ENCODE data around the gene ETV3. TPM values are rescaled to one million over a fixed set of nuclear protein-coding genes. Genes with fewer than 3 reads are reported as not detected.

The ETV3 gene
- total and polyA plus RNA-seq, 2 donors from 2014 or later = 3.5 to 24.8 TPM

DNA sequence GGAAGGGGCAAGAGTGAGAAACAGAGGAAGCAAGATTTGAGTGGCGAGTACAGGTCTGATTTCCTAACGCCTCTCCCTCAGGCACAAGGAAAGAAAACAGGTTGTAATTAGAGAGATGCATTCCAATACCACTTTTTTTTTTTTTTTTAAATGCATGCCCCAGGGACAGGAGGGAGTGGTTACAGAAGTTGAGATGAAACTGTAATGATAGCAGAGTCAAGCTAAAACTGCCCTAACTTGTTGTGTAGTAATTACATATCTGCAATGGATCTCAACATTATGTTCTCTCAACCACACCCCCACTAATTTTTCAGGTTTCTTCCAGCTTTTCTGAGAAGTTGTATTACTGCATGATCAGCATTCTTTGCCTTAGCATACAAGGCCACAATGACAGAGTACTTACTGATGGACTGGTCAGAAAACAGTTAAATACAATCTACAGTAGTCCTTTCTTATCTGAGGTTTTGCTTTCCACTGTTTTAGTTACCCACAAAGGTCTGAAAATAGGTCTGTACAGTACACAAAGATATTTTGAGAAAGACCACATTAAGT, 5.5 kb downstream of the ETV3 start:
- Histone ChIP-seq H3K27me3 (ENCODE audit: control insufficient read depth, insufficient read depth, low read length) (no peaks in the 10 kb centered on the region), H3K4me3 (ENCODE audit: low read length in 3 of 3) (no peak overlapping the region), H3K27ac (ENCODE audit: low read depth in 2 of 2, low read length in 2 of 2) (no peak overlapping the region), H3K4me1 (ENCODE audit: control insufficient read depth in 2 of 3, insufficient read depth in 2 of 3, low read depth in 1 of 3, low read length in 3 of 3) (peaks cover 0 to 15% (median 10%) of the 10 kb centered on the region in 3 donors), H3K9me3 (ENCODE audit: control insufficient read depth in 2 of 3, insufficient read depth in 1 of 3, low read length in 3 of 3) (no peaks in the 10 kb centered on the region), H3K9ac (ENCODE audit: low read length in 3 of 3) (no peak overlapping the region), H3K36me3 (ENCODE audit: control insufficient read depth in 2 of 3, insufficient read depth in 3 of 3, low read length in 3 of 3) (peaks cover 8 to 62% (median 31%) of the 10 kb centered on the region in 3 donors)
- DNase-seq = no peak
- intact Hi-C loops (cut with DNase I) = no loop called here
- no peak for FAIRE-seq
- TF ChIP-seq, protein P1, sequence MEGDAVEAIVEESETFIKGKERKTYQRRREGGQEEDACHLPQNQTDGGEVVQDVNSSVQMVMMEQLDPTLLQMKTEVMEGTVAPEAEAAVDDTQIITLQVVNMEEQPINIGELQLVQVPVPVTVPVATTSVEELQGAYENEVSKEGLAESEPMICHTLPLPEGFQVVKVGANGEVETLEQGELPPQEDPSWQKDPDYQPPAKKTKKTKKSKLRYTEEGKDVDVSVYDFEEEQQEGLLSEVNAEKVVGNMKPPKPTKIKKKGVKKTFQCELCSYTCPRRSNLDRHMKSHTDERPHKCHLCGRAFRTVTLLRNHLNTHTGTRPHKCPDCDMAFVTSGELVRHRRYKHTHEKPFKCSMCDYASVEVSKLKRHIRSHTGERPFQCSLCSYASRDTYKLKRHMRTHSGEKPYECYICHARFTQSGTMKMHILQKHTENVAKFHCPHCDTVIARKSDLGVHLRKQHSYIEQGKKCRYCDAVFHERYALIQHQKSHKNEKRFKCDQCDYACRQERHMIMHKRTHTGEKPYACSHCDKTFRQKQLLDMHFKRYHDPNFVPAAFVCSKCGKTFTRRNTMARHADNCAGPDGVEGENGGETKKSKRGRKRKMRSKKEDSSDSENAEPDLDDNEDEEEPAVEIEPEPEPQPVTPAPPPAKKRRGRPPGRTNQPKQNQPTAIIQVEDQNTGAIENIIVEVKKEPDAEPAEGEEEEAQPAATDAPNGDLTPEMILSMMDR (IDR thresholded peaks at IDR 0.05; ENCODE audit: borderline replicate concordance, extremely low read depth, insufficient read depth) = no peak

DNA sequence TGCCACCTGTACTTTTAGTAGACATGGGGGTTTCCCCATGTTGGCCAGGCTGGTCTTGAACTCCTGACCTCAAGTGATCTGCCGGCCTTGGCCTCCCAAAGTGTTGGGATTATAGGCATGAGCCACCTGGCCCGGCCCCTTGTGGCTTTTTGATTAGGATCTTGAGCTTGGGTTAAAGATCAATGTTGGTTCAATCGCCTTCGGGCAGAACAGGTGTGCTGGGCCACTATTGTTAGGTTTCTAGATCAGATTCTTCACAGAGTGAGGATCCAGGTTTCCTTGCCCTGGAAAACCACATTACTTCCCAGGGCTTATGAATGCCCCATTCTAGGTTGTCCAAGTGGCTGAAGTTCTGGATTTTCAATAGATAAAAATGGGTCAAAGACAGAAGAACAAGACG, 6.1 kb downstream of the ETV3 start:
- DNase-seq = no peak
- intact Hi-C loops (cut with DNase I) = no loop called here
- no peak for FAIRE-seq
- Histone ChIP-seq H3K27ac (ENCODE audit: low read depth in 2 of 2, low read length in 2 of 2) (no peak overlapping the region), H3K9me3 (ENCODE audit: control insufficient read depth in 2 of 3, insufficient read depth in 1 of 3, low read length in 3 of 3) (no peaks in the 10 kb centered on the region), H3K4me3 (ENCODE audit: low read length in 3 of 3) (no peak overlapping the region), H3K9ac (ENCODE audit: low read length in 3 of 3) (no peak overlapping the region), H3K4me1 (ENCODE audit: control insufficient read depth in 2 of 3, insufficient read depth in 2 of 3, low read depth in 1 of 3, low read length in 3 of 3) (peaks cover 0 to 11% (median 10%) of the 10 kb centered on the region in 3 donors), H3K27me3 (ENCODE audit: control insufficient read depth, insufficient read depth, low read length) (no peaks in the 10 kb centered on the region), H3K36me3 (ENCODE audit: control insufficient read depth in 2 of 3, insufficient read depth in 3 of 3, low read length in 3 of 3) (peaks cover 8 to 63% (median 31%) of the 10 kb centered on the region in 3 donors)
- TF ChIP-seq, protein P1 (IDR thresholded peaks at IDR 0.05; ENCODE audit: borderline replicate concordance, extremely low read depth, insufficient read depth) = no peak

DNA sequence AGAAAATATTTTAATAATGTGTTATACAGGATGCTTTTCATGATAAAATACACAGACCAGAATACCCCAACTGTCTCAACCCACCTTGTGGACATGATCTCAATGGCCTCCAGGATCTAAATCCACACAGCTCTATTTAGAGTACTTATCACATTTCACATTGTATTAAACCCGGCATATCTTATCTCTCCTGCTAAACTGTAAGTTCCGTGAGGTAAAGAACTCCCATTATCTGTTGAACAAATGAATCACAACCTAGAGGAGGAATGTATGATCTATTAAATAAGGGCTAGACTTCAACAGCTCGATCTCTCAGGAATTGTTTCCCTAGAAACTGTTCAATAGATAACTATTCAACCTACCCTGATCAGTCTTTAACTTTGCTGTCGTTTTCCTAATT, 6.9 kb downstream of the ETV3 start:
- H3K9me3 ChIP-seq (ENCODE audit: control insufficient read depth in 2 of 3, insufficient read depth in 1 of 3, low read length in 3 of 3) = no peaks in the 10 kb centered on the region
- DNase-seq (no peak), FAIRE-seq (no peak)
- no peak overlapping the region for H3K4me3 ChIP-seq (ENCODE audit: low read length in 3 of 3)
- TF ChIP-seq, protein P1 (IDR thresholded peaks at IDR 0.05; ENCODE audit: borderline replicate concordance, extremely low read depth, insufficient read depth) = no peak
- H3K36me3 ChIP-seq (ENCODE audit: control insufficient read depth in 2 of 3, insufficient read depth in 3 of 3, low read length in 3 of 3) = peaks cover 8 to 63% (median 31%) of the 10 kb centered on the region in 3 donors
- H3K4me1 ChIP-seq (ENCODE audit: control insufficient read depth in 2 of 3, insufficient read depth in 2 of 3, low read depth in 1 of 3, low read length in 3 of 3) = peaks cover 0 to 7% (median 4%) of the 10 kb centered on the region in 3 donors
- H3K27ac ChIP-seq (ENCODE audit: low read depth in 2 of 2, low read length in 2 of 2) = no peak overlapping the region
- intact Hi-C loops (cut with DNase I) = no loop called here
- no peaks in the 10 kb centered on the region for H3K27me3 ChIP-seq (ENCODE audit: control insufficient read depth, insufficient read depth, low read length)
- no peak overlapping the region for H3K9ac ChIP-seq (ENCODE audit: low read length in 3 of 3)

DNA sequence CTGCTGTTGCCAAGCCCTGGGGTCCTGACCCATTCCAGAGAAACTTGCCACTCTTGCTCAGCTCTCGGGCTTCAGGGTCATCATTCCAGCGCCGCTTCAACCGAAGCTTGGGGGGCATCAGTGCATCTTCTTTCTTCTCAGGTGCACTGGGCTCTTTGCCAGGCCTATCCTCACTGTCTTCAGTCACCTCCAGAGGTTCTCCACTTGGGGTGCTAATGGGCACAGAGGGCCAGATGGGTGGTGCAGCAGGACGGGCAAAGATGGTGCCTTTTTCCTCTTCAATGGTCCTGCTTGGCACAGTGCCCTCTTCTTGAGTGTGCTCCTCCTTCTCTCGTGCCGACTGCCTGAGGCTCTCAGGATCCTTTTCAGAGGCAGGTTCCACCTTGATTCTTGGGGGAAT, 13.3 kb downstream of the ETV3 start:
- FAIRE-seq (no peak), DNase-seq (no peak)
- intact Hi-C loops (cut with DNase I) = no loop called here
- Histone ChIP-seq H3K4me3 (ENCODE audit: low read length in 3 of 3) (no peak overlapping the region), H3K27me3 (ENCODE audit: control insufficient read depth, insufficient read depth, low read length) (no peaks in the 10 kb centered on the region), H3K9ac (ENCODE audit: low read length in 3 of 3) (no peak overlapping the region), H3K4me1 (ENCODE audit: control insufficient read depth in 2 of 3, insufficient read depth in 2 of 3, low read depth in 1 of 3, low read length in 3 of 3) (no peaks in the 10 kb centered on the region), H3K9me3 (ENCODE audit: control insufficient read depth in 2 of 3, insufficient read depth in 1 of 3, low read length in 3 of 3) (no peaks in the 10 kb centered on the region), H3K27ac (ENCODE audit: low read depth in 2 of 2, low read length in 2 of 2) (no peak overlapping the region), H3K36me3 (ENCODE audit: control insufficient read depth in 2 of 3, insufficient read depth in 3 of 3, low read length in 3 of 3) (peaks cover 0 to 39% (median 20%) of the 10 kb centered on the region in 3 donors)
- TF ChIP-seq, protein P1 (IDR thresholded peaks at IDR 0.05; ENCODE audit: borderline replicate concordance, extremely low read depth, insufficient read depth) = no peak
